Activated CD4-positive, alpha-beta T cell treated with anti-CD3 and anti-CD28 coated beads for 4 hours (primary cell): ENCODE measurements around the gene RIC3.

ENCODE experiments used
- DNase-seq, 2 donors: peaks; one replicate each; pipeline ENCODE4 v3.0.0-alpha.2; 2020

Gene RIC3

DNA sequence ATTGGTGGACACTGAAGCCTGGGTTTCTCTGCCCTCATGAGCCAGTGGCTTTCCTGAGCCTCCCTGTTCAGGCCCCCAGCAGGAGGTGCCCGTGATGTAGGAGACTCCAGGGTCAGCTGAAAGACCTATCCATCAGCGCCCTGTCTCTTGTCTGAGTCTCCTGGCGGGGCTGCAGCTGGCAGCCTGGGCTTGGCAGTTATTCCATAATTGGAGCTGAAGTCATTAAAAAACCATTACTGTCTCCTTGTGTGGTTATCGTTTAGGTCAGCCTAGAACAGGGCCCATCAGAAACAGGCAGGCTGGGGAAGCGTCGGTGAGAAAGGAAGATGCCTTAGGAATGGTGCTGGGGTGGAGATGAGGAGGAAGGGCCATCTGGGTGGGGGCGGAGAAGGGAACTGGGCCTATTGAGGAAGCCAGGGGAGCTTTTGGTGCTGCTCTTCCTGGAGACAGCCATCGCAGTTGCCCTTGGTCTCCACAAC, 82.8 kb downstream of the RIC3 start:
- DNase-seq: no peak

- DNase-seq: no peak
Observed at GRCh38 chr11:8085011-8085645, 83.7 kb downstream of the RIC3 start.

DNA sequence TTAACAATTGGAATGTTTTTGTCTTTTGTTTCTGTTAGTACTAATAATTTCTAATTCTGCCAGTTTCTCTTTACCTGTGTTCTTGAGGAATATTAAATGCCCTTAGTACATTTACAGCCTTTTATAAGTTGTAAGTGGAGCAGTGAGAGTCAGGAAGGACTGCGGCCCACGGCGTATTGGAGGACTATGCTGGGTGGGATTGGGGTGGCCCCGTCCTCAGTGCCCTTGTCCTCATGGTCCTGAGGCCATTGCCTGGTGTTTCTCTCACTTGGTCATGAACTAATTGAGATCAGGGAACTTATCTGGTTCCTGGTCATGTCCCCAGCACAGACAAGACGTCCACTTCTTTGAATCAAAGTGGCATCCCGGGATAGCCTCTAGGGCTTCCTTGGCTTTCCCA, 84.5 kb downstream of the RIC3 start:
- DNase-seq: no peak

GRCh38 chr11:8083871-8084281, 84.9 kb downstream of the RIC3 start:
- DNase-seq: no peak

GRCh38 chr11:8083088-8083395, 85.8 kb downstream of the RIC3 start:
- DNase-seq: no peak

DNA sequence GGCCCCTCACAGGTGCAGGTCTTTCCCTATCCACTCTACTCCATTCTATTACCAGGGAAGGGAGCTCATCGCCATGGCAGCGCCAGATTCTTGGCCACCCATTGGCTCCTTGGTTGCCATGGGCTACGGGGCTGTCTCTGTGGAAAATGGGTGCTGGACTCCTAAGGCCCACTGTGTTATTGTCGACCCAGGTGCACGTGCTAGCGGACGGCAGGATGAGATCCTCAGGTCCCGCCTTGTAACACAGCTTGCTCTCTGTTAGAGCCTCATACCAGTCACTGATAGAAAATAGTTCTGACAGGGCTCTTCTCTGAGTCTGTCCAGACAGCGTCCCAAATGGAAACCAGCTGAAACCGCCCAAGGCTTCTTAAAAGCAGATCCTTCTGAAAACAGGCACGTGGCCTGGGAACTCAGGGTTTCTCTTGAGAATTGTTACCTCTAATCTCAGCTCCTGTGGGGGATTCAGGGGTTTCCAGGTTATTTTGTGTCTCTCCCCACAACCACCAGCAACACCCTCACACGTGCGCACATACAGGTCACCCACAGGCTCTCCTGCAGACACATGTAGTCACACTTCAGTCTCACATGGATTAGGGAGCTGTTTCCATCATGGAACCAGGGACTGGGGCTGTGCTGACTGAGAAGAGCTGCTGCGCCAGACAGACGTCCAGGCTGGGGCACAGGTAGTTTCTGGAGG, 86.3 kb downstream of the RIC3 start:
- no peak for DNase-seq

- no peak for DNase-seq
Observed at GRCh38 chr11:8081591-8082250, 87.1 kb downstream of the RIC3 start.

- no peak for DNase-seq
Observed at GRCh38 chr11:8080674-8081590, 87.9 kb downstream of the RIC3 start, which contains the start of gene TUB. Gene TUB (plus strand): TSS chr11:8081211. CDS start chr11:8081511, 300 bp downstream.

GRCh38 chr11:8080069-8080670, 88.7 kb downstream of the RIC3 start:
- DNase-seq: no peak

DNA sequence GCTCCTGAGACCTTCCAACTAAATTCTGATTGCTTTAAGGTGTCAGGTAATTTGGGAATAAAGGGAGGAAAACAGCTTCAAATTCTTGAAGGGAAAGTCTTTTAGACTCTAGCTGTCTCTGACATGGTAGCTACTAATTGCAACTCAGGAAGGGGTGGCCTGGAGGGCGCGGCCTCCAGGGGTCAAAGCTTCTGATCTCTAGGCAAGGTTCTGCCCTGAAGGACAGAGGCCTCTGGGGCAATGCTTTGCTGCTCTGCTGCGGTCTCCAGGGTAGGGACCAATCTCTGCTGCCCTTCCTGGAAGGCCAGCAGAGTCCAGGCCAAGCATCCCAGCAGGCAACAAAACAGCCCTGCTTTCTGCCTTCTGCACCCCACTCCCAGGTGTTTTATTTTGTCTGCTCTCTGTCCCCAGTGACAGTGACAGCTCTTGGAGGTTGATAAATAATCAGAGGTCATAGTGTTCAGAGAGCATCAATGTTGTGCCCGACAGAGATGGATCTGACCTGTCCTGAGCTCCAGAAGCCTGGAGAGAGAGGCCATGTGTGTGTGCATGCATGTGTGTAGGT, 89.6 kb downstream of the RIC3 start:
- no peak for DNase-seq

DNA sequence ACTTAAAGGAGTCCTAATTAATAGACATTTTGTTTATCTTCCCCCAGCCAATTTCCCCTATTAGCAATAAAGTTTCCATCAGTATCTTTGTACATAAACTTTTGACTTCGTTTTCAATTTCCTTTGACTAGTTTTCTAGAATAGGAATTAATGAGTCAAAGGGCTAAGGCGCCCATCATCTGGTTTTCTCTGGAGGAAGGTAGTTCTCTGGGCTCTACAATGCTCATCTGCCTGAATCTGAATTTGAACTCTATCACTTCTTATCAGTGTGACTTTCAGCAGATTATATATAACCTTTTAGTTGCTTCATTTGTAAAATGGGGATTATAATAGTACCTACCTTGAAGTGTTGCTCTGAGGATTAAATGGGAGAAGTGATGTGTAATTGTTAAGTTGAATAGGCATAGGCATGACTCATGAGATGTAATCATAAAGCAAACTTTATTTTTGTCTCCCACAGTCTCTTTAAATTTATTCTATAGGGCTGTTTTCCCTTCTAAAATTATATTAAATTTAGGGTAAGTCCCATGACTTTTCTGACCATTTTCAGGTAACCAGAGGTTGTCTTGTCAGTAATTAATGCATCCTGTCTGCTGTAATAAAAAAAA, 93.6 kb downstream of the RIC3 start:
- DNase-seq: no peak

DNA sequence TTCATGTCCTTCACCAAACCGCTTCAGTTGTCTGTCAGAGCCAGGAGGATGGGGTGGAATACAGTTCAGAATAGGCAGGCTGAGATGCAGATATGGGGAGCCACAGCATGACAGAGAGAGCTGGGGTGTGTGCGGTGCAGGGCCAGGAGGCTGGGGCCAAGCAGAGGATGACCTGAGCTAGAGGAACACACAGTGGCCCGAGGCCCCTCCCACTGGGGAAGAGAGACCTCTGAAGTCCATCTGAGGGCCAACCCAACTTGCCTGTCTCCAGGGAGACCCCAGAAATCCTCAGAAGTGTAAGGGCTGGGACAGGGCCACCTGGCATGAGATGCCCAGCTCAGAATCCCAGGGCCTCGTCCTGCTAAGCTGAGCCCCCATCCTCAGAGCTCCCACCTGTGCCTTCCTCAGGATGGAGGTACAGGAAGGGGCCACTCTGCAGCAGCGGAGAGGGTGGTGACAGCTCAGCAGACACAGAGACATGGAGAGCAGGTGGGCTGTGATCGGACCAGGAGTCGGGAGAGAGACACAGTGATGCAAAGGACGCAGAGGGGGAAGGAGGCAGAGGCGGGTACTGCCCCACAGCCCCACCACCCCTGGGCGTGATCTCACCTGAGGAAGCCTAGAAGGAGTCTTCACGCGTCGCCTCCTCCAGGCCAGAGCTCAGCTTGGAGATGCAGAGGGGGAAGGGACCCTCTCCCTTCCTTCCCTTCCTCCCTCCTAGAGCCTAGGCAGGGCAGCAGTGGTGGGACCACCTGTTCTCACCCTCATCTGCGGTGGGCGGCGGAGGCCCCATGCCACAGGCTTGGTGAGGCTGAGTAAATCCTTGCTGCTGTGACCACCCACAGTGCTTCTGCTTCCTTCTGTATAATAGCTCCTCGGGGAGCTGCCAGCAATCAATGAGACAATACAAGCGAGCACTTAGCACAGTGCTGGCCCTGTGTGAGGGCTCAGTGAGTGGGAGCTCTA, 96.9 kb downstream of the RIC3 start:
- DNase-seq: no peak

GRCh38 chr11:8070417-8071115, 98.3 kb downstream of the RIC3 start:
- no peak for DNase-seq

DNA sequence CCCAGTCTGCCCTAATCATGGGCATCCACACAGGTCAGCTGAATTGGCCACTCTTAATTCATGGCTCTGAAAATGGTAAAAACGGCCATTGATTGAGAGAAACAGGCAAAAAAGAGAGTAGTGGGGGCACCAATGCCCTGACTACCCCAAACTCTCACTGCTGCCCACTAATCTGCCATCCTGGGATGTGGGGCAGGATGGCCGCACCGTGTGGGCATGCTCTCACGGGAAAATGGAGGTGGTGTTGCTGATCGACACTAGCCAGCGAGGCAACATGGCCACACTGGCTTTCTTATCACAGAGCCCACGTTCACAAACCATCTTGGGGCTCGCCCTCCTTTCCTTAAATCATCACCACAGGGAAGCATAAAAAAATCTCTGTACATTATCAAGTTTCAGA, 99.1 kb downstream of the RIC3 start:
- DNase-seq: no peak

DNA sequence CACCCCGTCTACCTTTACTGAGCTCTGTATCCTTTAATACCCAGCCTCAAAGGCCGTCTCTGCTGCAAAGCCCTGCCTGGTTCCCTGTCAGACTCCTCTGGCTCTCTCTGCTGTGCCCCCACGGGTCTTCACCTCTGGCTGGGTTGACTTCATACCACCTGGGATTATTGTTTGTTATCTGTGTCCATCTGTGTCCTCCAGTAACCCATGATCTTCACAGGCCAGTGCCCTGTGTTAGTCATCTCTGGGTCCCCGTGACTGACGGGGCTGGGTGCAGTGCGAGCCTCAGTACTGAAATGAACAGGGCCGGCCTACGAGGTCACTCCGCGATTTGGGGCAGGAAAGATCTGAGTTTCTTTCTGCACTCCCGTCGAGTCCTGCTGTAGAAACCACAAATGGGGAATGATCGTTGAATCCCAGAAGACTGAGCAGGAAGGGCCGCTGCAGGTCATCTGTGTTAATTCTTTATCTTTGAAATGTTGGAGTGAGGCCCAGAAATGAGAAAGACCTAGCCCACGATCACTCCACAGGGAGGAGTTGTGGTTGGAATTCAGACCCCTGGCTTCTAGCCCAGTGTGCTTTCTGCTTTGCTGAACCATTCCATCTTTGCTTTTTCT, 100.1 kb downstream of the RIC3 start:
- DNase-seq: no peak

DNA sequence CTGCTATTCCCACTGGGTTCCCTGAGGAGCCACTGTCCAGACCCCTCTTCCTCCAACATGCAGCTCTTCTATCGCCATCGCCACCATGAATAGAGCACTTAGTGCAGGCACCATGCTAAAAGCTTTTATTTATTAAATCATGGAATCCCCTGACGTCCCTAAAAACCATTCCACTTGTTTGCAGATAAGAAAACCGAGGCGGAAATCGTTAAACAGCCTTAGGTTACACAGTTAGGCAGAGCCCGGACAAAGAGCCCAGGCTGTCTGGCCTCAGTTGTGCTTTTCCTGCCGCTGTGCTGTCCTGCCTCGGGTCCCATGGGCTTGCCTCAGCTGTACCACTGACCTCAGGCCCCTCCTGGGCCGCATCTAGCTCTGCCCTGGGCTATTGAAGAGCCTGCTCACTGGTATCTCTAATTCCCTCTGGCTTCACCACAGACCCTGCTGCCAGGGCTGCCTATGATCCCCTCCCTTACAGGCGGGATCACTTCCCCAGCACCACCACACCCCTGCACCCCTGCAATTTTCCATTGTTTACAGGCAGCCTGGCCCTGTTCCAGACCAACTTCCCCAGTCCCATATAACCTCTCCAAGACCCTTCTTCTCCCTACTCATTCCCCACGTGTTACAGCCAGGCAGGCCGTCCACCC, 100.8 kb downstream of the RIC3 start:
- DNase-seq: no peak

DNA sequence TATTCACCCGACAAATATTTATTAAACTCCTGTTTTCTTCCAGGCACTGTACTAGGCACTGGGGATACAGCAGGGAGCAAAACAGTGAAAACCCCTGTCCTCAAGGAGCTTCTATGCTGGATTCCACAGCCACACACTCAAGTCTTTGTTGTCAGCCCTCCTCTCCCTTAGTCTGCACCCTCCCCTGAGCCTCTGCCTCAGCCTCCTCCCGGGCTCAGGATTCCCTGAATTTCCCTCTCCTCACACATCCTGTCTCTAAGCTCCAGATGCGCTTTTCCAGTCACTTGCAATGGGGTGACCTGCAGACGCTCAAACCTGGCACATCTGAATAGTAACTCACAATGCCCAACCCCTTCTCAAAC, 101.3 kb downstream of the RIC3 start:
- no peak for DNase-seq

GRCh38 chr11:8066911-8067455, 101.8 kb downstream of the RIC3 start:
- no peak for DNase-seq
